K562 (cell line): ENCODE results near the gene GOLGA8B.
"Not testable (repeated sequence)": the region's sequence is repeated elsewhere in the genome, so short reads cannot be mapped to it uniquely, and the experiment has no call there.

ENCODE experiments used
- CBFB ChIP-seq: sonication (generic); formaldehyde crosslinking; IDR thresholded peaks from 2 replicates; pipeline ENCODE4 v1.4.0; 2020; ENCODE audit warnings: mild to moderate bottlenecking, missing genetic modification reagents
- CXXC5 ChIP-seq: fragments of 250-450 bp; sonication (Bioruptor Pico); IDR thresholded peaks from 2 replicates; pipeline ENCODE4 v1.8.0; 2022; ENCODE audit warnings: inconsistent platforms, mild to moderate bottlenecking, moderate library complexity
- KAT8 ChIP-seq: fragments of 450-650 bp; IDR thresholded peaks from 2 replicates; pipeline ENCODE4 v1.6.1; 2016; ENCODE audit warnings: low read depth, mild to moderate bottlenecking
- NONO ChIP-seq, 2 experiments: fragments of 200-400 bp in 1 of 2; fragments of 450-650 bp in 1 of 2; formaldehyde crosslinking in 1 of 2; IDR thresholded peaks; 2 replicates each; pipeline ENCODE4 v1.6.1; 2017; ENCODE audit warnings: low read depth in 2 of 2, mild to moderate bottlenecking in 2 of 2, moderate library complexity in 2 of 2, low read length in 1 of 2
- STAT5B ChIP-seq: fragments of 250-450 bp; sonication (Bioruptor Pico); IDR thresholded peaks from 2 replicates; pipeline ENCODE4 v1.8.0; 2021; ENCODE audit warnings: mild to moderate bottlenecking, inconsistent platforms
- YY1 ChIP-seq, 3 experiments: IDR thresholded peaks; 2 replicates each; pipeline ENCODE4 v1.6.1; 2011; ENCODE audit warnings: low read length in 2 of 3, mild to moderate bottlenecking in 2 of 3, moderate library complexity in 2 of 3, borderline replicate concordance in 1 of 3, control low read depth in 1 of 3, low read depth in 1 of 3; ENCODE audit not compliant: insufficient read depth in 3 of 3, insufficient replicate concordance in 2 of 3, control insufficient read depth in 1 of 3, insufficient read length in 1 of 3; ENCODE audit errors: extremely low read depth in 1 of 3
- ZNF347 ChIP-seq: fragments of 450-650 bp; formaldehyde crosslinking; IDR thresholded peaks from 2 replicates; pipeline ENCODE4 v1.4.0; 2020; ENCODE audit warnings: low read depth, mild to moderate bottlenecking, moderate library complexity
- TF ChIP-seq, protein P1 (sequence below), 3 experiments: IDR thresholded peaks in 2 of 3; conservative IDR thresholded peaks in 1 of 3; 2 replicates each; pipeline ENCODE4 v1.5.1; 2011 to 2012; ENCODE audit warnings: low read length in 3 of 3, mild to moderate bottlenecking in 3 of 3, control low read depth in 2 of 3, improper control_type of control experiment in 1 of 3, inconsistent platforms in 1 of 3, low read depth in 1 of 3, mixed read lengths in 1 of 3, moderate library complexity in 1 of 3; ENCODE audit not compliant: insufficient read depth in 2 of 3
- TF ChIP-seq, protein P2 (sequence below): fragments of 150-350 bp; conservative IDR thresholded peaks from 2 replicates; pipeline ENCODE4 v1.6.1; 2014; ENCODE audit warnings: low read length

DNA sequence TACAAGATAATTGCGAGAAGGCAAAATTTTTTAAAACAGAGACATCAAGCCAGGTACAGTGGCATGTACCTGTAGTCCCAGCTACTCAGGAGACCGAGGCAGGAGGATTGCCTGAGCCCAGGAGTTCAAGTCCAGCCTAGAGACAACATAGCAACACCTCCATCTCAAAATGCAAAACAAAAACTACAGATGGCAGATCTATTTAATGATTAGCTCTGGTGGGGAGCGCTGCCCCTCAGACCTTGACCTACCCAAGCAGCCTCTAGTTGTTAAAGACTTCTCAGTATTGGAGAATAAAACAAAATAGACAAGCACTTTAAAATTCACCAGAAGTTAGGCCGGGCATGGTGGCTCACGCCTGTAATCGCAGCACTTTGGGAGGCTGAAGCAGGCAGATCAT is 10.5 kb downstream of the GOLGA8B start:
- not testable (repeated sequence) for TF ChIP-seq STAT5B (CRISPR knock-in tag); KAT8; NONO (IDR thresholded peaks at IDR 0.05; ENCODE audit: low read depth in 2 of 2, low read length in 1 of 2); ZNF347 (CRISPR knock-in tag); CXXC5 (CRISPR knock-in tag); YY1 (IDR thresholded peaks at IDR 0.05; ENCODE audit: borderline replicate concordance in 1 of 3, control insufficient read depth in 1 of 3, extremely low read depth in 1 of 3, insufficient read depth in 3 of 3, insufficient read length in 1 of 3, insufficient replicate concordance in 2 of 3, low read depth in 1 of 3, low read length in 2 of 3); CBFB
- TF ChIP-seq, protein P1, sequence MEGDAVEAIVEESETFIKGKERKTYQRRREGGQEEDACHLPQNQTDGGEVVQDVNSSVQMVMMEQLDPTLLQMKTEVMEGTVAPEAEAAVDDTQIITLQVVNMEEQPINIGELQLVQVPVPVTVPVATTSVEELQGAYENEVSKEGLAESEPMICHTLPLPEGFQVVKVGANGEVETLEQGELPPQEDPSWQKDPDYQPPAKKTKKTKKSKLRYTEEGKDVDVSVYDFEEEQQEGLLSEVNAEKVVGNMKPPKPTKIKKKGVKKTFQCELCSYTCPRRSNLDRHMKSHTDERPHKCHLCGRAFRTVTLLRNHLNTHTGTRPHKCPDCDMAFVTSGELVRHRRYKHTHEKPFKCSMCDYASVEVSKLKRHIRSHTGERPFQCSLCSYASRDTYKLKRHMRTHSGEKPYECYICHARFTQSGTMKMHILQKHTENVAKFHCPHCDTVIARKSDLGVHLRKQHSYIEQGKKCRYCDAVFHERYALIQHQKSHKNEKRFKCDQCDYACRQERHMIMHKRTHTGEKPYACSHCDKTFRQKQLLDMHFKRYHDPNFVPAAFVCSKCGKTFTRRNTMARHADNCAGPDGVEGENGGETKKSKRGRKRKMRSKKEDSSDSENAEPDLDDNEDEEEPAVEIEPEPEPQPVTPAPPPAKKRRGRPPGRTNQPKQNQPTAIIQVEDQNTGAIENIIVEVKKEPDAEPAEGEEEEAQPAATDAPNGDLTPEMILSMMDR (IDR thresholded peaks at IDR 0.05 in 2 of 3, conservative IDR thresholded peaks at IDR 0.05 in 1 of 3; ENCODE audit: insufficient read depth in 2 of 3, low read depth in 1 of 3, low read length in 3 of 3) = not testable (repeated sequence)
- TF ChIP-seq, protein P2, sequence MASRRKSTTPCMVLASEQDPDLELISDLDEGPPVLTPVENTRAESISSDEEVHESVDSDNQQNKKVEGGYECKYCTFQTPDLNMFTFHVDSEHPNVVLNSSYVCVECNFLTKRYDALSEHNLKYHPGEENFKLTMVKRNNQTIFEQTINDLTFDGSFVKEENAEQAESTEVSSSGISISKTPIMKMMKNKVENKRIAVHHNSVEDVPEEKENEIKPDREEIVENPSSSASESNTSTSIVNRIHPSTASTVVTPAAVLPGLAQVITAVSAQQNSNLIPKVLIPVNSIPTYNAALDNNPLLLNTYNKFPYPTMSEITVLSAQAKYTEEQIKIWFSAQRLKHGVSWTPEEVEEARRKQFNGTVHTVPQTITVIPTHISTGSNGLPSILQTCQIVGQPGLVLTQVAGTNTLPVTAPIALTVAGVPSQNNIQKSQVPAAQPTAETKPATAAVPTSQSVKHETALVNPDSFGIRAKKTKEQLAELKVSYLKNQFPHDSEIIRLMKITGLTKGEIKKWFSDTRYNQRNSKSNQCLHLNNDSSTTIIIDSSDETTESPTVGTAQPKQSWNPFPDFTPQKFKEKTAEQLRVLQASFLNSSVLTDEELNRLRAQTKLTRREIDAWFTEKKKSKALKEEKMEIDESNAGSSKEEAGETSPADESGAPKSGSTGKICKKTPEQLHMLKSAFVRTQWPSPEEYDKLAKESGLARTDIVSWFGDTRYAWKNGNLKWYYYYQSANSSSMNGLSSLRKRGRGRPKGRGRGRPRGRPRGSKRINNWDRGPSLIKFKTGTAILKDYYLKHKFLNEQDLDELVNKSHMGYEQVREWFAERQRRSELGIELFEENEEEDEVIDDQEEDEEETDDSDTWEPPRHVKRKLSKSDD = not testable (repeated sequence)
